Measurements from ENCODE around the gene EHBP1. TPM values are rescaled to one million over a fixed set of nuclear protein-coding genes. Genes with fewer than 3 reads are reported as not detected.

EHBP1 gene
- total RNA-seq, 2 donors from 2014 or later = 34.6 to 49.8 TPM

DNA sequence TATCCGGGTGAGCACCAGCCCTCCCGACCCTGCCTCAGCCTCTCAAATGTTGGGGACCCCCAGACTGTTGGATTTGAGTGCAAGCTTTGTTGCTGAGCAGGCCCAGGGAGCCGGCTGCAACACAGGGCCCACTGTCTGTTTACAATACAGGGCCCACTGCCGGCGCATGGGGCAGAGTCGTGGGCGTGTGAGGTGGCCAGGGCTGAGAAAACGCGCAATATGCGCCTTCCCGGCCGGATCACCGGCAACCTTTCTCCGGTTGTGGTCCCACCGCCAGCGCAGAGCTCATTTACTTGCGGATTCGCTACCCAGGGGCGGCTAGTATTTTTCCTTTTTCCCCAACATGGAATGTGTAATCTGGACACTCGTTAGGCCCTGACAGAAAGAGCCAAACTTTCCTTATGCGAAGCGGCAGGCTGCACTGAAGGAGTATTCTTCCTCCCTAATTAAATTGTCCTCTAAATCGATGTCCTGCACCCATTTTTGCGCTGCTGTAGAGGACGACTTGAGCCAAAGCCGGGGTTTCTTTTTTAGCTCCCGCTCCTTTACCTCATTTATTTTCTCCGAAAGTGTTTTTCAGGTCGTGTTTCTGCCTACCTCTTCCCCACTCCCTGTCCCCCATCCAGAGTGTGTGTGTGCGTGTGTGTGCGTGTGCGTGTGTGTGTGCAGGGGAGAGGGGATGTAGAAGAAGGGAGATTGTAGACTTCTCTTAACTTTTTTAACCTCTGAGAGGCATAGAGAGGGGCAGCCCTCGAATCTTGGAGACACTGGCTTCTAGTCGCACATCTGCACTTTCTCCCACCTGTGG, 347.8 kb downstream of the EHBP1 start:
- H3K4me3 Mint-ChIP-seq = peak overlapping the region; percentile 78
- H3K36me3 Mint-ChIP-seq (ENCODE audit: low read depth) = peaks cover 44% of the 10 kb centered on the region
- no peak overlapping the region for H3K9ac ChIP-seq (ENCODE audit: extremely low read depth, low read length, poor library complexity, severe bottlenecking)
- no peaks in the 10 kb centered on the region for H3K36me3 ChIP-seq (ENCODE audit: control insufficient read depth, insufficient read depth, low read length)
- no peak overlapping the region for H3K4me3 ChIP-seq (ENCODE audit: low read length)
- peaks cover 94% of the 10 kb centered on the region for H3K27me3 Mint-ChIP-seq (ENCODE audit: insufficient read depth)
- H3K9me3 ChIP-seq (ENCODE audit: control insufficient read depth, low read length) = peaks cover 5% of the 10 kb centered on the region
- 9 to 16% methylated on average over 15 to 31 of the region's 34 CpGs for WGBS, 2 experiments (ENCODE audit: insufficient coverage in 1 of 2, insufficient read length in 1 of 2)
- H3K27ac ChIP-seq (ENCODE audit: low read depth, low read length) = no peak overlapping the region
- H3K4me1 Mint-ChIP-seq = peaks cover 54% of the 10 kb centered on the region
- H3K27ac Mint-ChIP-seq = no peak overlapping the region
- H3K27me3 ChIP-seq (ENCODE audit: control insufficient read depth, insufficient read depth, low read length, poor library complexity, severe bottlenecking) = peaks cover 97% of the 10 kb centered on the region
- peaks cover 7% of the 10 kb centered on the region for H3K4me1 ChIP-seq (ENCODE audit: control insufficient read depth, insufficient read depth, low read length)
- DNase-seq = peak; percentile 60
- TF ChIP-seq, protein P1, sequence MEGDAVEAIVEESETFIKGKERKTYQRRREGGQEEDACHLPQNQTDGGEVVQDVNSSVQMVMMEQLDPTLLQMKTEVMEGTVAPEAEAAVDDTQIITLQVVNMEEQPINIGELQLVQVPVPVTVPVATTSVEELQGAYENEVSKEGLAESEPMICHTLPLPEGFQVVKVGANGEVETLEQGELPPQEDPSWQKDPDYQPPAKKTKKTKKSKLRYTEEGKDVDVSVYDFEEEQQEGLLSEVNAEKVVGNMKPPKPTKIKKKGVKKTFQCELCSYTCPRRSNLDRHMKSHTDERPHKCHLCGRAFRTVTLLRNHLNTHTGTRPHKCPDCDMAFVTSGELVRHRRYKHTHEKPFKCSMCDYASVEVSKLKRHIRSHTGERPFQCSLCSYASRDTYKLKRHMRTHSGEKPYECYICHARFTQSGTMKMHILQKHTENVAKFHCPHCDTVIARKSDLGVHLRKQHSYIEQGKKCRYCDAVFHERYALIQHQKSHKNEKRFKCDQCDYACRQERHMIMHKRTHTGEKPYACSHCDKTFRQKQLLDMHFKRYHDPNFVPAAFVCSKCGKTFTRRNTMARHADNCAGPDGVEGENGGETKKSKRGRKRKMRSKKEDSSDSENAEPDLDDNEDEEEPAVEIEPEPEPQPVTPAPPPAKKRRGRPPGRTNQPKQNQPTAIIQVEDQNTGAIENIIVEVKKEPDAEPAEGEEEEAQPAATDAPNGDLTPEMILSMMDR (conservative IDR thresholded peaks at IDR 0.05) = no peak
- H3K9me3 Mint-ChIP-seq = peaks cover 3% of the 10 kb centered on the region

DNA sequence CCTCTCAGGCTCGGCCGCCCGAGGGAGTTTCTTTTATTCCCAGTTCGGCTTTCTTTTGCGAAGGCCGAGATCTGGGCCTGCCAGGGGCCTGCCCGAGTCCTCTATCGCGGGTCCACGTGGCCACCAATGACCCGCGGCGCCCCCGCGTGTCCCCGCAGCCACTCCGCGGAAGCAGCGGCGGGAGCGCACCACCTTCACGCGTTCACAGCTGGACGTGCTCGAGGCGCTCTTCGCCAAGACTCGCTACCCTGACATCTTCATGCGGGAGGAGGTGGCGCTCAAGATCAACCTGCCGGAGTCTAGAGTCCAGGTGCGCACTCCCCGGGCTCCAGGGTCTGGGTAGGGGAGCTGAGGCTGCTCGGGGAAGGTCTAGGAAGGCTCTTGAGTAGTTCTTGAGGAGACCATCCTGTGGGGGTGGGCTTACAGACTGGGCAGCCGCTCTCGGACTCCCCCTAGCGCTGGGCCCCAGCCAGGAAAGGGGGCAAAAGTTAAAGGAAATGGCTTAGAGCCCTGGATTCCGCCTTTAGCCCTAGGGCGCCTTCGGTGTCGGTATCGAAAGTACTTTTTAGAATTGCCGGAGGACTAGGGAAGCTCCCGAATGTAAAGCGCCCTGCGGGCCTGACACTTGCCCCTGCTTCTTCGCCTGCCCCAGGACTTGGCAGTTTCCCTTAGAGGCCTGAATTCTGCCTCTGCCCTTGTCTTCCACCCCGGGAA, 348.5 kb downstream of the EHBP1 start:
- peak; percentile 95 for DNase-seq
- TF ChIP-seq, protein P1 (conservative IDR thresholded peaks at IDR 0.05) = peak; percentile 89
- 6 to 10% methylated on average over 25 to 48 of the region's 48 CpGs for WGBS, 2 experiments (ENCODE audit: insufficient coverage in 1 of 2, insufficient read length in 1 of 2)
- Histone ChIP-seq H3K36me3 (ENCODE audit: control insufficient read depth, insufficient read depth, low read length) (no peaks in the 10 kb centered on the region), H3K27ac (ENCODE audit: low read depth, low read length) (no peak overlapping the region), H3K4me3 (ENCODE audit: low read length) (no peak overlapping the region), H3K9ac (ENCODE audit: extremely low read depth, low read length, poor library complexity, severe bottlenecking) (no peak overlapping the region), H3K9me3 (ENCODE audit: control insufficient read depth, low read length) (peaks cover 5% of the 10 kb centered on the region), H3K4me1 (ENCODE audit: control insufficient read depth, insufficient read depth, low read length) (peaks cover 3% of the 10 kb centered on the region), H3K27me3 (ENCODE audit: control insufficient read depth, insufficient read depth, low read length, poor library complexity, severe bottlenecking) (peaks cover 97% of the 10 kb centered on the region)
- H3K27me3 Mint-ChIP-seq (ENCODE audit: insufficient read depth) = peaks cover 93% of the 10 kb centered on the region
- peaks cover 3% of the 10 kb centered on the region for H3K9me3 Mint-ChIP-seq
- peak overlapping the region; percentile 78 for H3K4me3 Mint-ChIP-seq
- no peak overlapping the region for H3K27ac Mint-ChIP-seq
- peaks cover 55% of the 10 kb centered on the region for H3K4me1 Mint-ChIP-seq
- H3K36me3 Mint-ChIP-seq (ENCODE audit: low read depth) = peaks cover 44% of the 10 kb centered on the region

DNA sequence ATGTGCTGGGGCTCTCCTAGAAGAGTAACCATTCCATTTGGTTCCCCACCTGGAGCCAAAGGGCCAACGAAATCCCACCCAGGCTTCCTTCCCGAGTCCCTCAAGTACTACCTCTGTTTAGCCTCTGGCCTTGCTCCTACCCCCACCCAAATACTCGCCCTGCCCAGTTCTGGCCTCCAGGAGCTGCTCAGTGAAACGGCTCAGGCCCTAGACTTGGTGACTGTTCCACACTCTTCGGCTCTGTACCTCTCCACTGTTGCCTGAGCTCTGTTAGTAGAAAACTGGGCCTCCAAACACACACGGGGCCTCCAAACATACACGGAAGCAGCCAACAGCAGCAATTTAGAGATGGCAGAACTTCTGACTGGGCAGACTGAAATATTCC, 349.3 kb downstream of the EHBP1 start:
- 29 to 30% methylated on average over 4 to 7 of the region's 7 CpGs for WGBS, 2 experiments (ENCODE audit: insufficient coverage in 1 of 2, insufficient read length in 1 of 2)
- H3K4me3 Mint-ChIP-seq = peak overlapping the region; percentile 78

More for the DNA sequence above, 349.3 kb downstream of the EHBP1 start:
- Mint-ChIP-seq H3K36me3 (ENCODE audit: low read depth) (peaks cover 44% of the 10 kb centered on the region), H3K9me3 (peaks cover 3% of the 10 kb centered on the region), H3K27ac (no peak overlapping the region), H3K27me3 (ENCODE audit: insufficient read depth) (peaks cover 93% of the 10 kb centered on the region), H3K4me1 (peaks cover 49% of the 10 kb centered on the region)
- TF ChIP-seq, protein P1 (conservative IDR thresholded peaks at IDR 0.05) = no peak
- Histone ChIP-seq H3K27ac (ENCODE audit: low read depth, low read length) (no peak overlapping the region), H3K9ac (ENCODE audit: extremely low read depth, low read length, poor library complexity, severe bottlenecking) (no peak overlapping the region), H3K4me3 (ENCODE audit: low read length) (no peak overlapping the region), H3K36me3 (ENCODE audit: control insufficient read depth, insufficient read depth, low read length) (no peaks in the 10 kb centered on the region), H3K9me3 (ENCODE audit: control insufficient read depth, low read length) (peaks cover 5% of the 10 kb centered on the region), H3K4me1 (ENCODE audit: control insufficient read depth, insufficient read depth, low read length) (no peaks in the 10 kb centered on the region), H3K27me3 (ENCODE audit: control insufficient read depth, insufficient read depth, low read length, poor library complexity, severe bottlenecking) (peaks cover 96% of the 10 kb centered on the region)
- DNase-seq = peak; percentile 65

Measured in endodermal cell (in vitro differentiated cells).